ENCODE results near the gene ACTR8. TPM values are rescaled to one million over a fixed set of nuclear protein-coding genes. Genes with fewer than 3 reads are reported as not detected.

ACTR8 gene
- total RNA-seq, 5 donors from 2014 or later (not counting 1 experiment from before 2014, with no cell fraction given) = 23.0 to 47.3 (median 35.2) TPM

GRCh38 chr3:53902067-53902466 lies 20.1 kb upstream of the ACTR8 start:
- Histone ChIP-seq H3K4me3 (ENCODE audit: control insufficient read depth in 1 of 2, extremely low read depth in 1 of 2, low read length in 1 of 2) (no peak overlapping the region), H3K9me3 (no peaks in the 10 kb centered on the region), H3K27ac (ENCODE audit: low read length) (no peak overlapping the region), H3K4me1 (ENCODE audit: control insufficient read depth in 1 of 2, extremely low read depth in 1 of 2, insufficient read depth in 2 of 2, low read length in 2 of 2) (no peaks in the 10 kb centered on the region), H3K36me3 (ENCODE audit: control insufficient read depth in 2 of 2, extremely low read depth in 1 of 2, insufficient read depth in 1 of 2, low read length in 1 of 2) (no peaks in the 10 kb centered on the region), H3K27me3 (replicated peaks in 1 of 2; ENCODE audit: control insufficient read depth in 2 of 2, extremely low read depth in 1 of 2, insufficient read depth in 2 of 2, low read length in 1 of 2) (peaks cover 2 to 8% of the 10 kb centered on the region in 2 experiments)
- Mint-ChIP-seq H3K27ac (no peak overlapping the region), H3K4me3 (no peak overlapping the region), H3K9me3 (peaks cover 0 to 3% (median 2%) of the 10 kb centered on the region in 3 donors), H3K4me1 (no peaks in the 10 kb centered on the region), H3K36me3 (no peaks in the 10 kb centered on the region), H3K27me3 (peaks cover 34 to 39% of the 10 kb centered on the region in 2 donors)
- no peak for DNase-seq
- no peak for ATAC-seq (replicated peaks in 1 of 4)
- ChIA-PET CTCF (interaction anchor here in 1 of 2 donors (0.5 kb wide), 1 partner anchor 564 kb away, joined by 3 read pairs; no protein-coding TSS in a partner anchor), POLR2A (no interaction called here)
- 44% methylated on average over 1 of the region's 1 CpG for WGBS (ENCODE audit: insufficient coverage)

- ChIA-PET CTCF (no interaction called here), POLR2A (interaction anchor here in 1 of 2 donors (0.6 kb wide), 2 partner anchors 9 to 20 kb away, joined by 3 read pairs; no protein-coding TSS in a partner anchor)
- Mint-ChIP-seq H3K4me3 (no peak overlapping the region), H3K27ac (no peak overlapping the region), H3K4me1 (no peaks in the 10 kb centered on the region), H3K27me3 (peaks cover 25 to 29% of the 10 kb centered on the region in 2 donors), H3K36me3 (no peaks in the 10 kb centered on the region), H3K9me3 (no peaks in the 10 kb centered on the region)
- DNase-seq (no peak), ATAC-seq (replicated peaks in 1 of 4) (no peak)
- peaks cover 2 to 7% of the 10 kb centered on the region in 2 experiments for H3K27me3 ChIP-seq (replicated peaks in 1 of 2; ENCODE audit: control insufficient read depth in 2 of 2, extremely low read depth in 1 of 2, insufficient read depth in 2 of 2, low read length in 1 of 2)
- H3K4me1 ChIP-seq (ENCODE audit: control insufficient read depth in 1 of 2, extremely low read depth in 1 of 2, insufficient read depth in 2 of 2, low read length in 2 of 2) = no peaks in the 10 kb centered on the region
- no peaks in the 10 kb centered on the region for H3K36me3 ChIP-seq (ENCODE audit: control insufficient read depth in 2 of 2, extremely low read depth in 1 of 2, insufficient read depth in 1 of 2, low read length in 1 of 2)
- no peak overlapping the region for H3K27ac ChIP-seq (ENCODE audit: low read length)
- H3K9me3 ChIP-seq = no peaks in the 10 kb centered on the region
- WGBS (ENCODE audit: insufficient coverage) = no CpG with 5 or more reads among the region's 2 CpGs
- no peak overlapping the region for H3K4me3 ChIP-seq (ENCODE audit: control insufficient read depth in 1 of 2, extremely low read depth in 1 of 2, low read length in 1 of 2)
Measured at GRCh38 chr3:53900666-53901331, 18.8 kb upstream of the ACTR8 start.

- DNase-seq (no peak), ATAC-seq (replicated peaks in 1 of 4) (no peak)
- Histone ChIP-seq H3K4me1 (ENCODE audit: control insufficient read depth in 1 of 2, extremely low read depth in 1 of 2, insufficient read depth in 2 of 2, low read length in 2 of 2) (no peaks in the 10 kb centered on the region), H3K36me3 (ENCODE audit: control insufficient read depth in 2 of 2, extremely low read depth in 1 of 2, insufficient read depth in 1 of 2, low read length in 1 of 2) (no peaks in the 10 kb centered on the region), H3K4me3 (ENCODE audit: control insufficient read depth in 1 of 2, extremely low read depth in 1 of 2, low read length in 1 of 2) (no peak overlapping the region), H3K27ac (ENCODE audit: low read length) (no peak overlapping the region), H3K9me3 (no peaks in the 10 kb centered on the region), H3K27me3 (replicated peaks in 1 of 2; ENCODE audit: control insufficient read depth in 2 of 2, extremely low read depth in 1 of 2, insufficient read depth in 2 of 2, low read length in 1 of 2) (peaks cover 2 to 5% of the 10 kb centered on the region in 2 experiments)
- Mint-ChIP-seq H3K4me3 (no peak overlapping the region), H3K4me1 (no peaks in the 10 kb centered on the region), H3K27ac (no peak overlapping the region), H3K36me3 (no peaks in the 10 kb centered on the region), H3K27me3 (peaks cover 19 to 22% of the 10 kb centered on the region in 2 donors), H3K9me3 (no peaks in the 10 kb centered on the region)
- no CpG with 5 or more reads among the region's 2 CpGs for WGBS (ENCODE audit: insufficient coverage)
- ChIA-PET POLR2A (no interaction called here), CTCF (interaction anchor here in 1 of 2 donors (0.6 kb wide), 1 partner anchor 1116 kb away, joined by 3 read pairs; no protein-coding TSS in a partner anchor)
Measured at GRCh38 chr3:53899750-53900149, 17.8 kb upstream of the ACTR8 start.

GRCh38 chr3:53892286-53892637 lies 10.3 kb upstream of the ACTR8 start:
- peak overlapping the region; percentile 88 to 97 for H3K4me3 ChIP-seq (ENCODE audit: control insufficient read depth in 1 of 2, extremely low read depth in 1 of 2, low read length in 1 of 2)
- H3K4me1 ChIP-seq (ENCODE audit: control insufficient read depth in 1 of 2, extremely low read depth in 1 of 2, insufficient read depth in 2 of 2, low read length in 2 of 2) = peaks cover 16 to 28% of the 10 kb centered on the region in 2 experiments
- no peak for DNase-seq
- H3K27ac ChIP-seq (ENCODE audit: low read length) = peak overlapping the region; percentile 94
- peaks cover 11 to 13% of the 10 kb centered on the region in 2 donors for H3K27me3 Mint-ChIP-seq
- CTCF ChIA-PET = interaction anchor here in 1 of 2 donors (2.6 kb wide), 1 partner anchor 12 kb away, joined by 14 read pairs; the partner anchor contains the start of gene ACTR8
- no peak for ATAC-seq (replicated peaks in 1 of 4)
- no peaks in the 10 kb centered on the region for H3K9me3 ChIP-seq
- peak overlapping the region; percentile 97 to 99 for H3K27ac Mint-ChIP-seq
- no peaks in the 10 kb centered on the region for H3K36me3 ChIP-seq (ENCODE audit: control insufficient read depth in 2 of 2, extremely low read depth in 1 of 2, insufficient read depth in 1 of 2, low read length in 1 of 2)
- 86% methylated on average over 4 of the region's 4 CpGs for WGBS (ENCODE audit: insufficient coverage)
- peak overlapping the region; percentile 89 to 96 (median 96) for H3K4me3 Mint-ChIP-seq
- POLR2A ChIA-PET = interaction anchor here in 1 of 2 donors (0.6 to 2.0 kb wide), 2 partner anchors 9 to 11 kb away, joined by 3 to 7 read pairs; no protein-coding TSS in a partner anchor
- H3K36me3 Mint-ChIP-seq = peaks cover 19% of the 10 kb centered on the region
- H3K27me3 ChIP-seq (replicated peaks in 1 of 2; ENCODE audit: control insufficient read depth in 2 of 2, extremely low read depth in 1 of 2, insufficient read depth in 2 of 2, low read length in 1 of 2) = no peaks in the 10 kb centered on the region
- peaks cover 0 to 7% (median 4%) of the 10 kb centered on the region in 3 donors for H3K9me3 Mint-ChIP-seq
- H3K4me1 Mint-ChIP-seq = peaks cover 46 to 58% (median 49%) of the 10 kb centered on the region in 3 donors

GRCh38 chr3:53891497-53892285 lies 9.7 kb upstream of the ACTR8 start, which contains the start of gene SELENOK:
Gene SELENOK (minus strand): TSS chr3:53891859.
- peak; percentile 86 to 99 (median 97) for DNase-seq
- Mint-ChIP-seq H3K27me3 (peaks cover 7 to 10% of the 10 kb centered on the region in 2 donors), H3K4me3 (peak within 1 kb of the TSS; percentile 89 to 96 (median 96)), H3K27ac (peak within 1 kb of the TSS; percentile 97 to 99), H3K9me3 (peaks cover 0 to 7% (median 4%) of the 10 kb centered on the region in 3 donors), H3K36me3 (peaks cover 24% of the 10 kb centered on the region), H3K4me1 (peaks cover 52 to 64% (median 54%) of the 10 kb centered on the region in 3 donors)
- Histone ChIP-seq H3K27ac (ENCODE audit: low read length) (peak within 1 kb of the TSS; percentile 94), H3K9me3 (no peaks in the 10 kb centered on the region), H3K36me3 (ENCODE audit: control insufficient read depth in 2 of 2, extremely low read depth in 1 of 2, insufficient read depth in 1 of 2, low read length in 1 of 2) (peaks cover 0 to 2% of the 10 kb centered on the region in 2 donors), H3K4me3 (ENCODE audit: control insufficient read depth in 1 of 2, extremely low read depth in 1 of 2, low read length in 1 of 2) (peak within 1 kb of the TSS; percentile 88 to 97), H3K4me1 (ENCODE audit: control insufficient read depth in 1 of 2, extremely low read depth in 1 of 2, insufficient read depth in 2 of 2, low read length in 2 of 2) (peaks cover 20 to 34% of the 10 kb centered on the region in 2 experiments), H3K27me3 (replicated peaks in 1 of 2; ENCODE audit: control insufficient read depth in 2 of 2, extremely low read depth in 1 of 2, insufficient read depth in 2 of 2, low read length in 1 of 2) (no peaks in the 10 kb centered on the region)
- WGBS (ENCODE audit: insufficient coverage) = under 1% methylated on average over 72 of the region's 73 CpGs
- ChIA-PET CTCF (interaction anchor here in 1 of 2 donors (0.6 to 2.6 kb wide), 2 partner anchors 11 to 76 kb away, joined by 3 to 14 read pairs; partner anchors contain the start of gene ACTR8), POLR2A (interaction anchor here in 1 of 2 donors (0.6 to 2.0 kb wide), 3 partner anchors 10 to 12 kb away, joined by 3 to 7 read pairs (median 5); no protein-coding TSS in a partner anchor)
- ATAC-seq (replicated peaks in 1 of 4) = peak; percentile 93 to 98 (median 97)
